HG02973 (cell line): ENCODE measurements around the gene HIGD1C.
"Not testable (repeated sequence)": the region's sequence is repeated elsewhere in the genome, so short reads cannot be mapped to it uniquely, and the experiment has no call there.

Experiments
- ATAC-seq: cut with Tn5 transposase; IDR thresholded peaks from one replicate; pipeline ENCODE4 v1.9.1; 2021; ENCODE audit warnings: moderate library complexity; ENCODE audit not compliant: unreplicated experiment

HIGD1C gene

GRCh38 chr12:50933459-50934124 is 18.8 kb upstream of the HIGD1C start:
- ATAC-seq = no peak

DNA sequence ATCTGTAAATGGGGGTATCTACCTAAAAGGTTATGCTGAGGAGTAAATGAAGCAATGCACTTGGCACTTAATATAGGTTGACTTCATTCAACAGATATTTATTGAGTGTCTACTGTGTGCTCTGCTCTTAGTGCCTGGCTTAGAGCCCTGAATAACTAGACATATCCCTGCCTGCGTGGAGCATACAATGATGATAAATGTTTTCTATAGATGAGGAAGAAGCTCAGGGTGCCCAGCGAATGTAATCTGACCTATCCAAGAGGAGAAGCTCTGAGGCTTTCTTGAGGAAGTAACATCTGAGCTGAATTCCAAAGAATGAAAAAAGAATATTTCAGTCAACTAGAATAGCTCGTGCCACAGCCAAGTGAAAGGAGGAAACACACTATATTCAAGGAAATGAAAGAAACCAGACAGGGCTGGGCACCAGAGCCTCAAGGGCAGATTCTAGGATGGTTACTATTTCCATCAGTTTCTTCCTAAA is 17.9 kb upstream of the HIGD1C start:
- no peak for ATAC-seq

DNA sequence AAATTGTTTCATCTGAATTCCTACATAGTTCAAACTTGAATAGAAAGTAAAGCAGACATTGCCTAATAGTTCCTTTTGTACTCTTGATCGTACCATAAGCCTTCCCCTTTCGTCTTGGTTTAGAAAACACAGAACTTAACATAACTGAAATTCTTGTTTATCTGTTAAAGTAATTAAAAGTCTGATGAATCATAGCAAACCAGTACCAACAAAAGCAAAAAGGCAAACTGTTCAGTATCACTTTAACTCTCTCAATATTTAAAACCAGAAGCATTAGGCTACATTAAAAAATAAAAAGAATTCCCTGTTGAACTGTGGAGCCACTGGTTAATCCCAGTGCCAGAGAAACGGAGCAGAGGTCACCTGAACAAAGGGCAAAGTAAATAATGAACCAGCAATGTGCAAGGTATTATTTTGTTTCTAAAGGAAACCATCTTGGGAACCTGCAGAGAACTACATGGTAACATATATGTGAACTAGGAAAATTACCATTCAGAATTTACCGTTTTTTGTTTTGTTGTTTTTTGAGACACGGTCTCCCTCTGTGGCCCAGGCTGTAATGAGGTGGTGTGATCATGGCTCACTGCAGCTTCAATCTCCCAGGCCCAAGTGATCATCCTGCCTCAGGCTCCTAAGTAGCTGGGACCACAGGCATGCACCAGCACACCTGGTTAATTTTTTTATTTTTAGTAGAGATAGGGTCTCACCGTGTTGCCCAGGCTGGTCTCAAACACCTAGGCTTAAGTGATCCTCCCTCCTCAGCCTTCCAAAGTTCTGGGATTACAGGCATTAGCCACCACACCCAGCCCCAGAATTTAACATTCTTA is 17.1 kb upstream of the HIGD1C start:
- ATAC-seq = no peak

DNA sequence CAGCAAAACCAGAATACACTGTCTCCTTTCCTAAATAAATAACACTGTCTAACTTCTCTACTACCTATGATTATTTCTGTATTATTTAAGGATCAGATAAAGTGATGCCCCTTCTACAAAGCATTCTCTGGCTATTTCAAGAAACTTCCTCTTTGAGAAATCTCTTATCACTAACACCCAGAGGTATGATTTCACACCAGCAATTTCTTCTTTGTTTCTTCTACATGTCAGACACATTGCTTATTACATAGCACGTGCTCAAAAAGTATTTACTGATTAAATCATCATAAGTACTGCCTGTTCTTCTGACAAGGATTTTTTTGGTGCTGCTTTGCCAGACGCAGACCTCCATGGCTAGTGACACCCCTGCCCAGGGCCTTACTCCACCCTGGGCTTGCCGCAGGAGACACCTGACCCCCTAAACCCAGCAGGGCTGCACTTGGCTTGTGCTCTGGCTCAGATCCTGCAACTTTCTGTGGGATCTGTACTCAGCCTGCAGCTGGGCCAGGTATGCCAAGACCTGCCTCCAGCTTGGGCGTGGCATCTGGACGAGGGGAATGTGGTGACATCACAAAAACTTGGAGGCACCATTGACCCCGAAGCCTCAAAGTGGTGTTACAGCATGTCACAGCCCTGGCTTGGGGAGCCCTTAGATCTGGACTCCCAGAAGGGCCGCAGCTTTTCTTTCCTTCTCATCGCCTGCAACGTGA is 15.4 kb upstream of the HIGD1C start:
- no peak for ATAC-seq

DNA sequence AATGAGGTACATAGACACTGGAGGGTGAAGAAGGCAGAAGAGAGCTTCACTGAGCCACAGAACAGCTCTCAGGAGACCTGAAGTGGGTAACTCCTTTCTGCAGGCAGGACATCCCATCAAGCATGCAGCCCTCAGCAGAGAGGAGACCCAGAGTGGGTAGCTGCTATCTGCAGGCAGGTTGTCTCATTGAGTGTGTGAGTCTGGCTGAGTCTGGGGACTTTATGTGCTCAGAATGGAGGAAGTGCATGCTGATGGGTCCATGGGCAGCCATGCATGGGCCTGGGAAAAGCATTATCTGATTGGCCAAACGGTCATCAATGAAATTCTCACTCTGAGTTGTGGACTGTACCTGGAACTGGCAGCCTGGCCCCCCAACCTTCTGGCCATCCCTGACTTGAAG is 14.7 kb upstream of the HIGD1C start:
- ATAC-seq = no peak

DNA sequence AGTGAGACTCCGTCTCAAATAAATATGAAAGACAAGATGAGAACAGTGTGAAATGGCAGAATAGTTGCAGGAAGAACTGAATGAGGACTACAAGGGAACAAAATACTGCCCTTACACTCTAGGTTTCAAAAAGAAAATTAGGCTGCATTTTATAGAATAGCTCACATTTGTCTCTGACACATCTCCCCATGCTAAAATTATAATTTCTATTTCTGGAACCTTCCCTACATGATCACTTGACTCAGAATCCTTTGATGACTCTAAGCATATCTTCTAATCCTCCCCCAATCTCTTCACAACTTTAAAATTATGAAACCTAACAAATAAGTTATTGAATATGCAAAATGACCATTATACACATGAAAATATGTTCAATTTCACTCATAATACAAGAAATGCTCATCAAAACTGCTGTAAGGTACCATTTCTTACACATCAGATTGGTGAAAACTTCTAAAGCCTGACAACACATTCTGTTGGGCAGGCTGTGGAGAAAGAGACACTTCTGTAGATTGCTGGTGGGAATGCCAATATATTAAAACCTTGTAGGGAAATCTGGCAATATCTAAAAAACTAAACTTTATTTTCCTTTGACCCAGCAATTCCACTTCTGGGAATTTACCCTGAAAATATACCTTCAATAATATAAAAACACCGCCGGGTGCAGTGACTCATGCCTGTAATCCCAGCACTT is 4.3 kb upstream of the HIGD1C start:
- no peak for ATAC-seq

- no peak for ATAC-seq
These were observed 3.5 kb upstream of the HIGD1C start for GRCh38 chr12:50948798-50949197.

- ATAC-seq = no peak
These were observed 2.5 kb upstream of the HIGD1C start for GRCh38 chr12:50949801-50950302.

DNA sequence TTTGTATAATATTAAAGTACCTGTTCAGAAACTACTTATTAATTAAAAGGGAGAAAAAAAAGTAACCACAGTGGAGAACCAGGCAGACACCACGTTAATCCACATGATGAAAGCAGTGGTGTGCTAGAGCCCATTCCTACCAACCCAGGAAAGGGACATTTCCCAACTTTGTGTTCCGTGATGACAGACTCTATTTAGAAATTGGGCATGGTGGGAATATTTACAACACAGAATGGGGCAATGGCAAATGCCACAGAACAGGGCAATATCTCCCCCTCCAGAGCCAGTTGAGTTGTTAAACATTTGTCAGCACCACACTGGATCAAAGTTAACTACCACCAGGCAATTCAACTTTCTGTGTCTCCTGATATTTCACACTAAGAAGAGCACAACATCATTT is 1.2 kb upstream of the HIGD1C start:
- no peak for ATAC-seq

- no peak for ATAC-seq
These were observed 703 bp downstream of the HIGD1C start for GRCh38 chr12:50953047-50953446.

- ATAC-seq = not testable (repeated sequence)
These were observed 2.4 kb downstream of the HIGD1C start for GRCh38 chr12:50954789-50955188.

- ATAC-seq = no peak
These were observed 2.9 kb downstream of the HIGD1C start for GRCh38 chr12:50955288-50955687.

DNA sequence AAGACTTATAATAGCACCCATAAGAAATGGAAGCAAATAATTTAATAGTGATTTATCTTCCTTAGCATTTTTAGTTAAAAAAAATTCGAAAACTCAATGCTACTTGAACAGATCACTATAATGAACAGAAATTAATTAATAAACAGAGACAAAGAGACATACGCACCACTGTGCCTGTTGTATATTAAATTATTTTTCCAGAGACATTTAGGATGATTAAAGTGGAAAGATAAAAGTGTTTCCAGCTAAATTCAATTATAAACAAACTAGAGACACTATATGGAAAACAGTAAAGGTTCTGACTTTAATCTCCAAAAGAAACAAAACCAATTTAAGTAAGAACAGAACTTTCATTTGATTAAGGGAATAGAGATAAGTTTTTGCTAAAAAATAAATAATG is 3.4 kb downstream of the HIGD1C start:
- ATAC-seq = no peak

- no peak for ATAC-seq
These were observed 7.8 kb downstream of the HIGD1C start for GRCh38 chr12:50960130-50960529.

DNA sequence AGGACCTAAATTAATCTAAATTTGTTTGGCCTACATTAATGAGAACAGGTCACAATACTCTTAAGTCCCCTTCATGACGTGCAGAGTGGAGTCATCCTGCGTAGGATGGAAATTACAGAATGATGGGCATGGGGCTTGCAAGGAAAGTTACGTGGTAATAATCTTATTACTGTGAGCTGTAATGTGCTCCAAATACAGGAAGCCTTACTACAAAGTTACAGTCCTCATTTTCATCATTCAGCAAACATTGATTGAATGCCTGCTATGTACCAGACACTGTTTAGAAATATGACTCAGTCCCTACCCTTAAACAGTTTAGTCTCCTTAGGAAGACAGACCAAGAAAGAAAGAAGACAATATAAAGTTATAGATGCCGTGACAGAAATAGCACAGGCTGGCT is 9.4 kb downstream of the HIGD1C start:
- ATAC-seq = no peak

GRCh38 chr12:50964432-50964831 is 12.1 kb downstream of the HIGD1C start:
- no peak for ATAC-seq

GRCh38 chr12:50971946-50972345 is 19.6 kb downstream of the HIGD1C start:
- no peak for ATAC-seq

GRCh38 chr12:50979369-50980052 is 27.2 kb downstream of the HIGD1C start:
- ATAC-seq = peak; percentile 54

GRCh38 chr12:50980545-50980944 is 28.2 kb downstream of the HIGD1C start:
- no peak for ATAC-seq
